Left renal pelvis (tissue), 4 donors: ENCODE results near the gene DBR1. TPM values are rescaled to one million over a fixed set of nuclear protein-coding genes. Genes with fewer than 3 reads are reported as not detected.

Experiments
- DNase-seq, 4 donors: peaks; one replicate each; pipeline ENCODE4 v3.0.0-alpha.2; 2013; ENCODE audit warnings: low read depth in 4 of 4, low spot score in 3 of 4
- polyA plus RNA-seq, 4 donors: library from polyadenylated mRNA; unstranded; fragments of 120-200 nt; gene quantifications; one replicate each; pipeline ENCODE4 v1.2.1, GENCODE V29; 2013; ENCODE audit not compliant: insufficient read length in 4 of 4

The DBR1 gene
- polyA plus RNA-seq, 4 donors: 15.9 to 22.7 (median 21.2) TPM

GRCh38 chr3:138125548-138126221 is 49.0 kb downstream of the DBR1 start:
- no peak for DNase-seq

DNA sequence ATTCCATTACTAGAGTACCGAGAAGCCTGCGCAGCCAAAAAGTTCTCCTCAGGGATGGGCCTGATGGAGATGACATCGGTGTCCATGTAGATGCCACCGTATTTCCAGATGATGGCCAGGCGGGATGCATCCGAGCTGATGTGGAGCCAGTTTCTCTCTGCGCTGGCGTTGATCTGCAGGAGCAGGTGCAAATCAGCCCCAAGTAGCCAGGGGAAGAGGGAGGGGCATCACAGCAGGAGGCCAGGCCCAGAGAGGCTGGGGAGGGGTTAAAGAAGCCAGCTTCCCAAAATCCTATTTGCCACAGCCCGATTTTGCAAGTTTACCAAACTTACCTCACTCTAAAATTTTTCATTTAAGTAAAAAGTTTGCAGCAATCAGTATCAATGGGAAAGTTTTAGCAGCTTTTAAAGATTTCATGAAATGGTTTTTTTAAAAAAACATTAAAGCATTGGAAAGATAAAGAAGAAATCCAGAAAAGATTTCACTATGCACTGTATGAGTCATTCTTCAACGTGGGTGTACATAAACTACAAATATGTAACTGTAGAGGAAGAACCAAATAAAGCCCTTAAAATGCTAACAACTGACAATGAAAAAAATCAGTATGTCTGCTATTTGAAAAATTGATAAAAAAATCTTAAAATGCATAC is 49.9 kb downstream of the DBR1 start:
- DNase-seq: no peak

- DNase-seq: no peak
These were observed 50.5 kb downstream of the DBR1 start for GRCh38 chr3:138124188-138124587.

DNA sequence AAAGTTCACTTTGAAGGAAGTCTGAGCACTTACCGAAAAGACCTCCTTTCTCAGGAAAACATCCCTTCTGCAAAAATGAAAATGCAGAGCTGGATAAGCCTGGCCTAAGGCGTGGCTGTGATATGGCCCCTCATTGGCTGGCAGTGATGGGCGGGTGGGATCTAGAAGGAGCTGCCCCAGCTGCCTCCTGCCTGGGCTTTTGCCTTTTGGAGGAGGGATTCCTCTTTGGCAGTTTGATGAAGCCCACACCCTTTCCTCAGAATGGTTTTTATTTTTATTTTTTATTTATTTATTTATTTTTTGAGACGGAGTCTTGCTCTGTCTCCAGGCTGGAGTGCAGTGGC is 55.3 kb downstream of the DBR1 start:
- DNase-seq: no peak

DNA sequence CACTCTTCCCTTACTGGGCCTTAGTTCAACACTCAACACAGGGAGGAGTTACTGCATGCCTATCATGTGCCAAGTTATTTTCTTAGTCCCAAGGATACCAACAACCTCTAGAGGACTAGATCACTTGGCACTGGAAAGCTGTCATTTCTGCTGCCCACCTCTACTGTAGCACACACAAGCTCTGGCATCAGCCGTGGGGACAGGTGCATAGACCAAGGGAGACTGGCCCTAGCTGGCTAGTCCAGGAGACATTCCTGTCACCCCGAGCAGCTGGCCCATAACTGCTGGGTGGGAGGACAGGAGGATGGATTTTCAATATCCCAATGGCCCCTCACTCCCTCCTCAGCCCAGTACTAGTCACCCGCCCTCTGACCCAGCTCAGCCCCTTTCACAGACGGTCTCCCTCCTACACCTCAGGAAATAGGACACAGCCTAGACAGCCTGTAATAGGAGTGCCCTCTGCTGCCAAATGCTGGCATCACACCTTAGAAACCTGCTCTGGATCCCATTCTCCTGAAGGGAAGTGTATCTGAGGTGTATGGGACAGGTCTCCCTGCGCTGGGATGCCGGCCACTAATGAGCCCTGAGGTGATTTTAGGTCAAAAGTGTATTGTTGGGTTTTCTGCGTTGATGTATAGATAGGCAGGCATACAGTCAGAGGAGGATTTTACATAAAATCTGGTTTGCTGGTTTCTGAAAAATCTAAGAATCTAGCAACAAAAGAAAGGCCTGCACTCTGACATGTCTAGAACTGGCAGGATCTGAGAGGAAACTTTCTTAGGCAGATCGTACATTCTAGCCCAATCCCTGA is 55.9 kb downstream of the DBR1 start:
- peak in 3 of 4 donors; percentile 33 to 59 (median 48) for DNase-seq

GRCh38 chr3:138114988-138115971 is 59.4 kb downstream of the DBR1 start, which contains the start of gene DZIP1L:
Gene DZIP1L, minus strand, starts transcription at chr3:138115608. Its CDS starts 11,637 bp downstream, at chr3:138103971.
- peak in 3 of 4 donors; percentile 43 to 63 (median 61) for DNase-seq

GRCh38 chr3:138114431-138114918 is 60.2 kb downstream of the DBR1 start:
- no peak for DNase-seq

DNA sequence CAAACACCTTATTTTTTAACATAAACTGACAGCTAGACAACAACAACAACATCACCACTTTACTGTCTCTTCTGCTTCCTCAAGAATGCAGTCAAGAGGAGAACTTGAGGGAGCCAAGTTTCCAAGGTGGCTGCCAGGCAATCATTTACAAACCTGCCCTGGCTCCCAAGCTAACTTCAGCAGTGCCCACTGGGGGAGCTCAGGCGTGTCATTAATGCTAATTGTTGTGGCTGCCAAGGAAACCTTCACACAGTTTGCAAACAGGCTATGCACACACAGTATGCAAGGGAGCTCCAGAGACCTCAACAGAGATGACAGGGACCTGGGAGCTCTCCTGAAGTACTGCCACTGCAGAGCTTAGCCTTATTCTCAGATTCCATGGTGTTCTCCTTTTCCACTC is 61.4 kb downstream of the DBR1 start:
- DNase-seq: peak in 3 of 4 donors; percentile 38 to 74 (median 71)

- DNase-seq: no peak
These were observed 62.4 kb downstream of the DBR1 start for GRCh38 chr3:138112362-138112761.

Other genes with a start within 250 kb of the DBR1 start
- 1 to 10 TPM in 3 of 4 donors, under 1 TPM in 1; 0.67 to 2.2 (median 1.9) TPM for gene CLDN18, start 164.8 kb downstream of the DBR1 start, polyA plus RNA-seq
- gene DZIP1L, start 59.3 kb downstream of the DBR1 start, polyA plus RNA-seq: 10 to 100 TPM in 3 of 4 donors, 1 to 10 TPM in 1; 9.6 to 22.9 (median 14.8) TPM
- 1 to 10 TPM in 2 of 4 donors, under 1 TPM in 2; 0.12 to 3.5 (median 1.1) TPM for gene A4GNT, start 42.5 kb downstream of the DBR1 start, polyA plus RNA-seq
- gene ARMC8, start 12.4 kb upstream of the DBR1 start, polyA plus RNA-seq: 10 to 100 TPM; 40.7 to 61.0 (median 47.7) TPM
- gene NME9, start 154.9 kb upstream of the DBR1 start, polyA plus RNA-seq: 1 to 10 TPM in 3 of 4 donors, under 1 TPM in 1; 0.72 to 4.0 (median 2.3) TPM
- 10 to 100 TPM; 30.0 to 34.8 (median 31.7) TPM for gene MRAS, start 173.7 kb upstream of the DBR1 start, polyA plus RNA-seq